ENCODE data around the gene SPRYD4. TPM values are rescaled to one million over a fixed set of nuclear protein-coding genes. Genes with fewer than 3 reads are reported as not detected.
A peak's percentile ranks its signal among the peaks of the same experiment; 100 is the strongest.
"Not testable (repeated sequence)": the region's sequence is repeated elsewhere in the genome, so short reads cannot be mapped to it uniquely, and the experiment has no call there.

SPRYD4 gene
- total RNA-seq: 3.3 TPM
- long read RNA-seq, full-length matches to known transcripts: 27 of 28 reads
- long read RNA-seq, partial matches to known transcripts: 0 of 28 reads
- long read RNA-seq, other reads (novel, unspliced or antisense): 1 of 28 reads

- intact Hi-C loops (cut with DNase I): loop anchor here (5.0 to 10.0 kb wide), 4 partner anchors 106 to 344 kb away; partner anchors contain the start of genes APOF, CNPY2, ESYT1 and STAT2
- peak; percentile 97 for DNase-seq (ENCODE audit: low spot score)
Observed at GRCh38 chr12:56468216-56469006, at the start of gene SPRYD4. Gene SPRYD4, plus strand, starts transcription at chr12:56468578. Its CDS starts 14 bp downstream, at chr12:56468592.

- no peak for DNase-seq (ENCODE audit: low spot score)
- intact Hi-C loops (cut with DNase I): no loop called here
Observed at GRCh38 chr12:56420411-56420810, 48.0 kb upstream of the SPRYD4 start.

- no peak for DNase-seq (ENCODE audit: low spot score)
- intact Hi-C loops (cut with DNase I): no loop called here
Observed at GRCh38 chr12:56425193-56425592, 43.2 kb upstream of the SPRYD4 start.

- DNase-seq (ENCODE audit: low spot score): no peak
- intact Hi-C loops (cut with DNase I): no loop called here
Observed at GRCh38 chr12:56425940-56426438, 42.4 kb upstream of the SPRYD4 start.

- no peak for DNase-seq (ENCODE audit: low spot score)
- intact Hi-C loops (cut with DNase I): no loop called here
Observed at GRCh38 chr12:56431288-56431687, 37.1 kb upstream of the SPRYD4 start.

- intact Hi-C loops (cut with DNase I): no loop called here
- DNase-seq (ENCODE audit: low spot score): no peak
Observed at GRCh38 chr12:56431850-56432249, 36.5 kb upstream of the SPRYD4 start.

- DNase-seq (ENCODE audit: low spot score): no peak
Observed at GRCh38 chr12:56434828-56435227, 33.5 kb upstream of the SPRYD4 start.

GRCh38 chr12:56437430-56438176 lies 30.8 kb upstream of the SPRYD4 start:
- no peak for DNase-seq (ENCODE audit: low spot score)
- intact Hi-C loops (cut with DNase I): no loop called here

More at GRCh38 chr12:56434828-56435227, 33.5 kb upstream of the SPRYD4 start:
- intact Hi-C loops (cut with DNase I): no loop called here

GRCh38 chr12:56443208-56443607 lies 25.2 kb upstream of the SPRYD4 start:
- intact Hi-C loops (cut with DNase I): not testable (repeated sequence)

GRCh38 chr12:56448860-56449621 lies 19.3 kb upstream of the SPRYD4 start, which contains the start of gene TIMELESS:
Gene TIMELESS, minus strand, starts transcription at chr12:56449426. Its CDS starts 15,256 bp downstream, at chr12:56434170.
- DNase-seq (ENCODE audit: low spot score): peak; percentile 96
- intact Hi-C loops (cut with DNase I): loop anchor here (5.0 kb wide), 1 partner anchor 87 kb away; the partner anchor contains the start of genes APOF and STAT2

More at GRCh38 chr12:56443208-56443607, 25.2 kb upstream of the SPRYD4 start:
- not testable (repeated sequence) for DNase-seq (ENCODE audit: low spot score)

- no peak for DNase-seq (ENCODE audit: low spot score)
- intact Hi-C loops (cut with DNase I): loop anchor here (5.0 kb wide), 1 partner anchor 87 kb away; the partner anchor contains the start of genes APOF and STAT2
Observed at GRCh38 chr12:56449622-56449984, 18.8 kb upstream of the SPRYD4 start.

GRCh38 chr12:56450241-56450640 lies 18.1 kb upstream of the SPRYD4 start:
- intact Hi-C loops (cut with DNase I): no loop called here
- no peak for DNase-seq (ENCODE audit: low spot score)

- intact Hi-C loops (cut with DNase I): no loop called here
- no peak for DNase-seq (ENCODE audit: low spot score)
Observed at GRCh38 chr12:56451147-56451546, 17.2 kb upstream of the SPRYD4 start.

- DNase-seq (ENCODE audit: low spot score): no peak
- intact Hi-C loops (cut with DNase I): no loop called here
Observed at GRCh38 chr12:56454557-56454956, 13.8 kb upstream of the SPRYD4 start, which contains the start of gene MIP. Gene MIP, minus strand, starts transcription at chr12:56454657. Its CDS starts 44 bp downstream, at chr12:56454613.

GRCh38 chr12:56457817-56458216 lies 10.6 kb upstream of the SPRYD4 start:
- DNase-seq (ENCODE audit: low spot score): no peak
- intact Hi-C loops (cut with DNase I): no loop called here

- DNase-seq (ENCODE audit: low spot score): no peak
- intact Hi-C loops (cut with DNase I): loop anchor here (10.0 kb wide), 1 partner anchor 337 kb away; the partner anchor contains the start of gene ESYT1
Observed at GRCh38 chr12:56461235-56462159, 6.9 kb upstream of the SPRYD4 start.

- intact Hi-C loops (cut with DNase I): loop anchor here (10.0 kb wide), 1 partner anchor 338 kb away; the partner anchor contains the start of gene ESYT1
- DNase-seq (ENCODE audit: low spot score): no peak
Observed at GRCh38 chr12:56462565-56462964, 5.8 kb upstream of the SPRYD4 start.

Data from cardiac septum (tissue), 1 donor.